A549 (cell line): ENCODE measurements around the gene PUS3.

ENCODE experiments used
- BHLHE40 ChIP-seq: IDR thresholded peaks from 2 replicates; pipeline ENCODE4 v1.6.1; 2012; ENCODE audit warnings: low read depth, low read length, inconsistent platforms
- CTCF ChIP-seq: fragments of >200 bp; sonication (Bioruptor Twin); formaldehyde crosslinking; IDR thresholded peaks from 3 replicates; pipeline ENCODE4 v1.5.1; 2016
- POLR2A ChIP-seq: IDR thresholded peaks from 2 replicates; pipeline ENCODE4 v1.6.1; 2012; ENCODE audit warnings: mild to moderate bottlenecking, low read length
- TF ChIP-seq, protein P1 (sequence below): fragments of 250-450 bp; sonication (Bioruptor Pico); IDR thresholded peaks from 2 replicates; pipeline ENCODE4 v1.5.0; 2021; ENCODE audit warnings: mild to moderate bottlenecking, moderate library complexity, borderline replicate concordance

DNA sequence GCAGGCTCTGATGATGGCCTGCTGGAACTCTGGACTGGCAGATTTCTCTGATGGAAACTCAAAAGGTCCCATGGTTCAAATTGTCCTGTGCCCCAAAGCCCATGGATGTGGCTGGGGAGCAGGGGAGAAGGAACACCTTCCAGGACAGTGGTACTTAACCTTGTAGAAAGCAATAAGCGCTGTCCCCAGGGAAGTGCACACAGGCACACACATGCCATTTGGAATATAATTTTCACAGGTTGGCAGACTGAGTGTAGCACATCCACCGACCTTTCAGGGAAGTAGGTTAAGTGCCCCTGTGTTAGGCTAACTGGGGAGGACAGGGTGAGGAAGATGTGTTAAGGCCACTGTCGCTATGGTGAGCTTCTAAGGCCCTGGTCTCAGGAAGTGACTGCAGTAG is 19.1 kb upstream of the PUS3 start:
- no peak for TF ChIP-seq BHLHE40
- TF ChIP-seq, protein P1, sequence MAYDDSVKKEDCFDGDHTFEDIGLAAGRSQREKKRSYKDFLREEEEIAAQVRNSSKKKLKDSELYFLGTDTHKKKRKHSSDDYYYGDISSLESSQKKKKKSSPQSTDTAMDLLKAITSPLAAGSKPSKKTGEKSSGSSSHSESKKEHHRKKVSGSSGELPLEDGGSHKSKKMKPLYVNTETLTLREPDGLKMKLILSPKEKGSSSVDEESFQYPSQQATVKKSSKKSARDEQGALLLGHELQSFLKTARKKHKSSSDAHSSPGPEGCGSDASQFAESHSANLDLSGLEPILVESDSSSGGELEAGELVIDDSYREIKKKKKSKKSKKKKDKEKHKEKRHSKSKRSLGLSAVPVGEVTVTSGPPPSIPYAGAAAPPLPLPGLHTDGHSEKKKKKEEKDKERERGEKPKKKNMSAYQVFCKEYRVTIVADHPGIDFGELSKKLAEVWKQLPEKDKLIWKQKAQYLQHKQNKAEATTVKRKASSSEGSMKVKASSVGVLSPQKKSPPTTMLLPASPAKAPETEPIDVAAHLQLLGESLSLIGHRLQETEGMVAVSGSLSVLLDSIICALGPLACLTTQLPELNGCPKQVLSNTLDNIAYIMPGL (CRISPR knock-in tag) = no peak
- no peak for TF ChIP-seq CTCF
- no peak for TF ChIP-seq POLR2A
